Measurements from ENCODE around the gene CFAP298. TPM values are rescaled to one million over a fixed set of nuclear protein-coding genes. Genes with fewer than 3 reads are reported as not detected.

CFAP298 gene
- total RNA-seq, 1 donor from 2014 or later, result 46.3 TPM

DNA sequence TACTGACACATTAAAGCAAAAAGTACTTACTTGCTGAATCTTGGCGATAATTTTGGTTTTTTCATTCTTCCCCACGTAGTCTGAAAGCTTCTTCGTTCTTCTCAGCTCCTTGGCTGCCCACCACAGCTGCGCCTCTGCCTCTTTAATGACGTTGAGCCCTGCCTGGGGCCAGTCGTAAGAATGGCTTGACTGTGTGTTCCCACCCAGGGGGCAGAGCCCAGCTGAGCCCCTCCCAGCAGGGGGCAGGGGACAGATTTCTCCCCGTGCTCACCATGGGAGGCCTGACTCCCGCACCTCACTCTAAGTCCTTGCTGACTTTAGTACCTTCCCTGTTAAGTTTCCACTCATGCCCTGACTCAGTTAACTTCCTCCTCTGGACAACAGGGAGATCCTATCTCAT is 9.0 kb downstream of the CFAP298 start:
- no peak overlapping the region for H3K27ac Mint-ChIP-seq (ENCODE audit: unreplicated experiment)
- peaks cover 2% of the 10 kb centered on the region for H3K36me3 Mint-ChIP-seq (ENCODE audit: low read depth)
- TF ChIP-seq, protein P1, sequence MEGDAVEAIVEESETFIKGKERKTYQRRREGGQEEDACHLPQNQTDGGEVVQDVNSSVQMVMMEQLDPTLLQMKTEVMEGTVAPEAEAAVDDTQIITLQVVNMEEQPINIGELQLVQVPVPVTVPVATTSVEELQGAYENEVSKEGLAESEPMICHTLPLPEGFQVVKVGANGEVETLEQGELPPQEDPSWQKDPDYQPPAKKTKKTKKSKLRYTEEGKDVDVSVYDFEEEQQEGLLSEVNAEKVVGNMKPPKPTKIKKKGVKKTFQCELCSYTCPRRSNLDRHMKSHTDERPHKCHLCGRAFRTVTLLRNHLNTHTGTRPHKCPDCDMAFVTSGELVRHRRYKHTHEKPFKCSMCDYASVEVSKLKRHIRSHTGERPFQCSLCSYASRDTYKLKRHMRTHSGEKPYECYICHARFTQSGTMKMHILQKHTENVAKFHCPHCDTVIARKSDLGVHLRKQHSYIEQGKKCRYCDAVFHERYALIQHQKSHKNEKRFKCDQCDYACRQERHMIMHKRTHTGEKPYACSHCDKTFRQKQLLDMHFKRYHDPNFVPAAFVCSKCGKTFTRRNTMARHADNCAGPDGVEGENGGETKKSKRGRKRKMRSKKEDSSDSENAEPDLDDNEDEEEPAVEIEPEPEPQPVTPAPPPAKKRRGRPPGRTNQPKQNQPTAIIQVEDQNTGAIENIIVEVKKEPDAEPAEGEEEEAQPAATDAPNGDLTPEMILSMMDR (conservative IDR thresholded peaks at IDR 0.05), result no peak
- H3K27me3 Mint-ChIP-seq (ENCODE audit: low read depth), result no peaks in the 10 kb centered on the region
- no peaks in the 10 kb centered on the region for H3K9me3 Mint-ChIP-seq
- no peak for DNase-seq (ENCODE audit: low read depth, low spot score)
- peaks cover 3% of the 10 kb centered on the region for H3K4me1 Mint-ChIP-seq
- H3K4me3 Mint-ChIP-seq, result no peak overlapping the region

GRCh38 chr21:32602099-32602498 is 10.1 kb downstream of the CFAP298 start:
- H3K4me1 Mint-ChIP-seq, result peaks cover 3% of the 10 kb centered on the region
- no peak overlapping the region for H3K27ac Mint-ChIP-seq (ENCODE audit: unreplicated experiment)
- no peaks in the 10 kb centered on the region for H3K9me3 Mint-ChIP-seq
- no peak for DNase-seq (ENCODE audit: low read depth, low spot score)
- TF ChIP-seq, protein P1 (conservative IDR thresholded peaks at IDR 0.05), result no peak
- no peaks in the 10 kb centered on the region for H3K27me3 Mint-ChIP-seq (ENCODE audit: low read depth)
- H3K4me3 Mint-ChIP-seq, result no peak overlapping the region
- peaks cover 2% of the 10 kb centered on the region for H3K36me3 Mint-ChIP-seq (ENCODE audit: low read depth)

GRCh38 chr21:32599526-32599925 is 12.7 kb downstream of the CFAP298 start:
- H3K4me1 Mint-ChIP-seq, result peaks cover 3% of the 10 kb centered on the region

GRCh38 chr21:32599091-32599490 is 13.1 kb downstream of the CFAP298 start:
- H3K27me3 Mint-ChIP-seq (ENCODE audit: low read depth), result no peaks in the 10 kb centered on the region
- H3K4me3 Mint-ChIP-seq, result no peak overlapping the region
- H3K36me3 Mint-ChIP-seq (ENCODE audit: low read depth), result no peaks in the 10 kb centered on the region
- no peak overlapping the region for H3K27ac Mint-ChIP-seq (ENCODE audit: unreplicated experiment)
- no peaks in the 10 kb centered on the region for H3K9me3 Mint-ChIP-seq
- DNase-seq (ENCODE audit: low read depth, low spot score), result no peak
- peaks cover 3% of the 10 kb centered on the region for H3K4me1 Mint-ChIP-seq
- TF ChIP-seq, protein P1 (conservative IDR thresholded peaks at IDR 0.05), result no peak

More at GRCh38 chr21:32599526-32599925, 12.7 kb downstream of the CFAP298 start:
- Mint-ChIP-seq H3K9me3 (no peaks in the 10 kb centered on the region), H3K27me3 (ENCODE audit: low read depth) (no peaks in the 10 kb centered on the region), H3K36me3 (ENCODE audit: low read depth) (no peaks in the 10 kb centered on the region), H3K27ac (ENCODE audit: unreplicated experiment) (no peak overlapping the region), H3K4me3 (no peak overlapping the region)
- TF ChIP-seq, protein P1 (conservative IDR thresholded peaks at IDR 0.05), result no peak
- DNase-seq (ENCODE audit: low read depth, low spot score), result no peak

- H3K27me3 Mint-ChIP-seq (ENCODE audit: low read depth), result no peaks in the 10 kb centered on the region
- TF ChIP-seq, protein P1 (conservative IDR thresholded peaks at IDR 0.05), result no peak
- no peak overlapping the region for H3K4me3 Mint-ChIP-seq
- H3K4me1 Mint-ChIP-seq, result no peaks in the 10 kb centered on the region
- no peaks in the 10 kb centered on the region for H3K9me3 Mint-ChIP-seq
- H3K27ac Mint-ChIP-seq (ENCODE audit: unreplicated experiment), result no peak overlapping the region
- H3K36me3 Mint-ChIP-seq (ENCODE audit: low read depth), result no peaks in the 10 kb centered on the region
- no peak for DNase-seq (ENCODE audit: low read depth, low spot score)
Observed at GRCh38 chr21:32597205-32597604, 15.0 kb downstream of the CFAP298 start.

GRCh38 chr21:32595431-32595830 is 16.7 kb downstream of the CFAP298 start:
- H3K36me3 Mint-ChIP-seq (ENCODE audit: low read depth), result no peaks in the 10 kb centered on the region
- no peaks in the 10 kb centered on the region for H3K9me3 Mint-ChIP-seq
- H3K27me3 Mint-ChIP-seq (ENCODE audit: low read depth), result no peaks in the 10 kb centered on the region
- no peak overlapping the region for H3K27ac Mint-ChIP-seq (ENCODE audit: unreplicated experiment)
- no peak overlapping the region for H3K4me3 Mint-ChIP-seq
- TF ChIP-seq, protein P1 (conservative IDR thresholded peaks at IDR 0.05), result no peak
- no peak for DNase-seq (ENCODE audit: low read depth, low spot score)
- no peaks in the 10 kb centered on the region for H3K4me1 Mint-ChIP-seq
